HepG2 (cell line): Measurements from ENCODE around the gene ZNF75A. TPM values are rescaled to one million over a fixed set of nuclear protein-coding genes. Genes with fewer than 3 reads are reported as not detected.

ENCODE experiments used
- HOXD1 ChIP-seq: sonication (generic); formaldehyde crosslinking; IDR thresholded peaks from 2 replicates; pipeline ENCODE4 v1.5.0; 2020; ENCODE audit warnings: missing genetic modification reagents
- ZNF24 ChIP-seq: fragments of 450-650 bp; IDR thresholded peaks from 2 replicates; pipeline ENCODE4 v1.6.1; 2017; ENCODE audit warnings: antibody characterized with exemption, mild to moderate bottlenecking
- polyA plus RNA-seq, 8 experiments: library from polyadenylated mRNA; depleted of rRNA in 3 of 8; stranded (reverse) in 7 of 8; unstranded in 1 of 8; fragments of >200 nt; fragmentation: Illumina TruSeq in 4 of 8; extraction: Trizol in 4 of 8; gene quantifications; 2 replicates each; pipeline versions ENCODE4 v1.2.1 to v1.2.3, GENCODE V29; 2011 to 2016; ENCODE audit warnings: low read depth in 4 of 8, missing spikeins in 1 of 8, mixed read lengths in 1 of 8; ENCODE audit not compliant: insufficient read depth in 1 of 8
- total RNA-seq, 5 experiments: library from RNA; depleted of rRNA; stranded (reverse); fragments of >200 nt; fragmentation: Illumina TruSeq; extraction: Trizol; gene quantifications; 2 replicates each; pipeline ENCODE4 v1.2.3, GENCODE V29; 2016; ENCODE audit warnings: low read depth in 1 of 5
- TF ChIP-seq, protein P1 (sequence below): conservative IDR thresholded peaks from 2 replicates; pipeline ENCODE4 v1.6.1; 2018; ENCODE audit warnings: missing genetic modification reagents
- TF ChIP-seq, protein P2 (sequence below): sonication (generic); formaldehyde crosslinking; IDR thresholded peaks from 2 replicates; pipeline ENCODE4 v1.5.0; 2020; ENCODE audit warnings: mild to moderate bottlenecking, missing genetic modification reagents

The ZNF75A gene
- total and polyA plus RNA-seq, 2 of the 13 experiments (the other 11 are each of a cell fraction or from before 2014, with no cell fraction given) = 1.4 to 2.1 TPM

DNA sequence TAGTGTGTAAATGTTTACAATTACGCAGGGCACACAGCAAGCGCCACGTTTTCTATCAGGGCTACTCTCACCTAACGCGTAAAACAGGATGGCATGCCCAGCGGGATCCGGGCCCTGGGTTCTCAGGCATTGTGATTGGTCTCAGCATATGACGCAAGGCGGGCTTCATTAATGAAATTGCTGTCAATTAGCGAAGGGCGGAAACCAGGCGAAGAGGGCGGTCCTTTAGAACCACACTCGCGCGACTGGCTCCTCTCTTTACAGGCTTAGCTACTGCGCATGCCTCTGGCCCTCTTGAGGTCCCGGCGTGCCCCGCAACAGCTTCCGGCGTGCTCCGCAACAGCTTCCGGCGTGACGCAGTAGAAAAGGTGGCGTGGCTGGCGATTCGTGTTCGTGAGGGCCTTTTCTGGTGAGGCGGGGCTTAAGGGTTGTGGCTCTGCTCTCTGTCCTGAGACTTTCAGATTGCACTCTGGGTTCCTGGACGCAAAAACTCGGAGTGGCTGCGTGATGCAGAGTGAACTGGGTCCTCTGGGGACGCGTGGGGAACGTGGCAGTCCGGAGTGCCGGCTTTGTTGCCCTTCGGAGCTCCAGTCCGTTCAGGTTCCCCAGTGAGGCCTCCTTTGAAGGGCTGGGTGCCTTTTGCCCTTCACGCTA is 59.6 kb downstream of the ZNF75A start (continued):
- TF ChIP-seq, protein P1, sequence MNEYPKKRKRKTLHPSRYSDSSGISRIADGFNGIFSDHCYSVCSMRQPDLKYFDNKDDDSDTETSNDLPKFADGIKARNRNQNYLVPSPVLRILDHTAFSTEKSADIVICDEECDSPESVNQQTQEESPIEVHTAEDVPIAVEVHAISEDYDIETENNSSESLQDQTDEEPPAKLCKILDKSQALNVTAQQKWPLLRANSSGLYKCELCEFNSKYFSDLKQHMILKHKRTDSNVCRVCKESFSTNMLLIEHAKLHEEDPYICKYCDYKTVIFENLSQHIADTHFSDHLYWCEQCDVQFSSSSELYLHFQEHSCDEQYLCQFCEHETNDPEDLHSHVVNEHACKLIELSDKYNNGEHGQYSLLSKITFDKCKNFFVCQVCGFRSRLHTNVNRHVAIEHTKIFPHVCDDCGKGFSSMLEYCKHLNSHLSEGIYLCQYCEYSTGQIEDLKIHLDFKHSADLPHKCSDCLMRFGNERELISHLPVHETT (CRISPR knock-in tag) = no peak
- TF ChIP-seq ZNF24 (no peak), HOXD1 (CRISPR knock-in tag) (no peak)
- TF ChIP-seq, protein P2, sequence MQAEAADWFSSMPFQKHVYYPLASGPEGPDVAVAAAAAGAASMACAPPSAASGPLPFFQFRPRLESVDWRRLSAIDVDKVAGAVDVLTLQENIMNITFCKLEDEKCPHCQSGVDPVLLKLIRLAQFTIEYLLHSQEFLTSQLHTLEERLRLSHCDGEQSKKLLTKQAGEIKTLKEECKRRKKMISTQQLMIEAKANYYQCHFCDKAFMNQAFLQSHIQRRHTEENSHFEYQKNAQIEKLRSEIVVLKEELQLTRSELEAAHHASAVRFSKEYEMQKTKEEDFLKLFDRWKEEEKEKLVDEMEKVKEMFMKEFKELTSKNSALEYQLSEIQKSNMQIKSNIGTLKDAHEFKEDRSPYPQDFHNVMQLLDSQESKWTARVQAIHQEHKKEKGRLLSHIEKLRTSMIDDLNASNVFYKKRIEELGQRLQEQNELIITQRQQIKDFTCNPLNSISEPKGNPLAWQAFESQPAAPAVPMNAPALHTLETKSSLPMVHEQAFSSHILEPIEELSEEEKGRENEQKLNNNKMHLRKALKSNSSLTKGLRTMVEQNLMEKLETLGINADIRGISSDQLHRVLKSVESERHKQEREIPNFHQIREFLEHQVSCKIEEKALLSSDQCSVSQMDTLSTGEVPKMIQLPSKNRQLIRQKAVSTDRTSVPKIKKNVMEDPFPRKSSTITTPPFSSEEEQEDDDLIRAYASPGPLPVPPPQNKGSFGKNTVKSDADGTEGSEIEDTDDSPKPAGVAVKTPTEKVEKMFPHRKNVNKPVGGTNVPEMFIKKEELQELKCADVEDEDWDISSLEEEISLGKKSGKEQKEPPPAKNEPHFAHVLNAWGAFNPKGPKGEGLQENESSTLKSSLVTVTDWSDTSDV (CRISPR knock-in tag) = no peak

Other genes starting within 250 kb of the ZNF75A start
- 115 and 127 TPM in 2 replicates for gene IL32, start 239.9 kb upstream of the ZNF75A start, total RNA-seq (2016; rRNA removed; fragmentation: Illumina TruSeq; extraction: Trizol)
- 165 and 258 TPM in 2 replicates for gene IL32, start 239.9 kb upstream of the ZNF75A start, polyA plus RNA-seq (2011; rRNA removed)
- not detected in 2 replicates for gene ZSCAN10, start 206.2 kb upstream of the ZNF75A start, total RNA-seq (2016; rRNA removed; fragmentation: Illumina TruSeq; extraction: Trizol)
- not detected in 2 replicates for gene ZSCAN10, start 206.2 kb upstream of the ZNF75A start, polyA plus RNA-seq (2011; rRNA removed)
- gene ZNF205, start 192.9 kb upstream of the ZNF75A start, total RNA-seq (2016; rRNA removed; fragmentation: Illumina TruSeq; extraction: Trizol) = 6.7 and 10.2 TPM in 2 replicates
- gene ZNF205, start 192.9 kb upstream of the ZNF75A start, polyA plus RNA-seq (2011; rRNA removed) = 5.8 and 6.5 TPM in 2 replicates
- gene ZNF213, start 170.5 kb upstream of the ZNF75A start, total RNA-seq (2016; rRNA removed; fragmentation: Illumina TruSeq; extraction: Trizol) = 0.97 and 1.2 TPM in 2 replicates
- 0.59 and 0.77 TPM in 2 replicates for gene ZNF213, start 170.5 kb upstream of the ZNF75A start, polyA plus RNA-seq (2011; rRNA removed)
- gene OR1F1, start 117.3 kb upstream of the ZNF75A start, total RNA-seq (2016; rRNA removed; fragmentation: Illumina TruSeq; extraction: Trizol) = not detected in 2 replicates
- gene OR1F1, start 117.3 kb upstream of the ZNF75A start, polyA plus RNA-seq (2011; rRNA removed) = 0.90 and 0.97 TPM in 2 replicates
- 16.5 and 18.0 TPM in 2 replicates for gene ZNF200, start 70.3 kb upstream of the ZNF75A start, total RNA-seq (2016; rRNA removed; fragmentation: Illumina TruSeq; extraction: Trizol)
- gene ZNF200, start 70.3 kb upstream of the ZNF75A start, polyA plus RNA-seq (2011; rRNA removed) = 3.5 and 4.0 TPM in 2 replicates
- 0.11 TPM in 1 of 2 replicates, not detected in the other for gene MEFV, start 48.9 kb upstream of the ZNF75A start, total RNA-seq (2016; rRNA removed; fragmentation: Illumina TruSeq; extraction: Trizol)
- 0.07 and 0.22 TPM in 2 replicates for gene MEFV, start 48.9 kb upstream of the ZNF75A start, polyA plus RNA-seq (2011; rRNA removed)
- gene ZNF263, start 22.0 kb upstream of the ZNF75A start, total RNA-seq (2016; rRNA removed; fragmentation: Illumina TruSeq; extraction: Trizol) = 40.3 and 41.2 TPM in 2 replicates
- 10.2 and 14.7 TPM in 2 replicates for gene ZNF263, start 22.0 kb upstream of the ZNF75A start, polyA plus RNA-seq (2011; rRNA removed)
- not detected in 2 replicates for gene TIGD7, start 67 bp upstream of the ZNF75A start, total RNA-seq (2016; rRNA removed; fragmentation: Illumina TruSeq; extraction: Trizol)
- not detected in 2 replicates for gene TIGD7, start 67 bp upstream of the ZNF75A start, polyA plus RNA-seq (2011; rRNA removed)
- gene OR2C1, start 50.4 kb downstream of the ZNF75A start, total RNA-seq (2016; rRNA removed; fragmentation: Illumina TruSeq; extraction: Trizol) = not detected in 2 replicates
- gene OR2C1, start 50.4 kb downstream of the ZNF75A start, polyA plus RNA-seq (2011; rRNA removed) = not detected in 2 replicates
- 10.7 and 11.7 TPM in 2 replicates for gene ZSCAN32, start 95.5 kb downstream of the ZNF75A start, total RNA-seq (2016; rRNA removed; fragmentation: Illumina TruSeq; extraction: Trizol)
- 12.7 and 12.8 TPM in 2 replicates for gene ZSCAN32, start 95.5 kb downstream of the ZNF75A start, polyA plus RNA-seq (2011; rRNA removed)
- 10.0 and 10.6 TPM in 2 replicates for gene ZNF174, start 95.7 kb downstream of the ZNF75A start, total RNA-seq (2016; rRNA removed; fragmentation: Illumina TruSeq; extraction: Trizol)
- 7.6 and 8.3 TPM in 2 replicates for gene ZNF174, start 95.7 kb downstream of the ZNF75A start, polyA plus RNA-seq (2011; rRNA removed)
- gene ZNF597, start 138.0 kb downstream of the ZNF75A start, total RNA-seq (2016; rRNA removed; fragmentation: Illumina TruSeq; extraction: Trizol) = 2.4 and 3.8 TPM in 2 replicates
- 1.2 and 1.3 TPM in 2 replicates for gene ZNF597, start 138.0 kb downstream of the ZNF75A start, polyA plus RNA-seq (2011; rRNA removed)
- gene NAA60, start 138.2 kb downstream of the ZNF75A start, total RNA-seq (2016; rRNA removed; fragmentation: Illumina TruSeq; extraction: Trizol) = 14.7 and 16.9 TPM in 2 replicates
- 29.9 and 32.0 TPM in 2 replicates for gene NAA60, start 138.2 kb downstream of the ZNF75A start, polyA plus RNA-seq (2011; rRNA removed)
- gene C16orf90, start 190.0 kb downstream of the ZNF75A start, total RNA-seq (2016; rRNA removed; fragmentation: Illumina TruSeq; extraction: Trizol) = not detected in 2 replicates
- not detected in 2 replicates for gene C16orf90, start 190.0 kb downstream of the ZNF75A start, polyA plus RNA-seq (2011; rRNA removed)
- gene CLUAP1, start 195.5 kb downstream of the ZNF75A start, total RNA-seq (2016; rRNA removed; fragmentation: Illumina TruSeq; extraction: Trizol) = 19.5 and 25.9 TPM in 2 replicates
- gene CLUAP1, start 195.5 kb downstream of the ZNF75A start, polyA plus RNA-seq (2011; rRNA removed) = 3.5 and 6.0 TPM in 2 replicates